ENCODE results near the gene GJB2.

Gene GJB2

DNA sequence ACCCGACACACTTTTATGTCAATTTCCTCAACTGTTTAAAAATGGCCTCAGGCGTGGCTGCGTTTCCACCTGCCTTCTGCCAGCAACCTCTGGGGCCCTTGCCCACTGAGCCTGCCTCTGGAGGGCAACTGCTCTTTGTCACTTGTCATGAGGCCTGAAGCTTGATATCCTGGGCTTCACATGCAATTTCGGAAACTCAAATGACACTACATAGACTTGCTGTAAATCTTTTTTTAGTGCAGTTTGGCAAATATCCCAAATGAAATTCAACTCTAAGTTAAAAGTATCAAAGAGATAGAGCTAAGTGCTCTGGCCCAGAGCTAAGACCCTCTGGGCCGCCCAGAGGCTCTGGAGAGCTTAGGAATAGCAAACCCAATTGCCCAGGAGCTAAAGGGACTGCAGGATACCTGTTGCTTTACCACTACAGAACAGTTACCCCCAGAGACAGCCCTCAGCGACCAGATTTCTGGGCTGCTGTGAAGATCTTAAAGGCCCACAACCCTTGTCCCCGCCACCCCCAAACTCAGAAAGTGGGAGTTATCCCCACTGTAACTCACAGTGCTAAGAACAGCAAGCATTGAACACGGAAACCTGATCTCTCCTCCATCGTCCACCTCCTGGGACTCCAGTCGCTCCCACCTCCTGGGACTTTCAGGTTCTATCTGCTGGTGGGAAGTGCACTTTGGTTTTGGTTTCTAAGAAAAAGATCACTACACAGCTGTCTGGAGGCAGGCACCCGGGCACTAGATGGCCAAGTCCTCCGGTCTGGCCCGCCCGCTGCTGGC, 51.3 kb downstream of the GJB2 start:
- no peak for DNase-seq

DNA sequence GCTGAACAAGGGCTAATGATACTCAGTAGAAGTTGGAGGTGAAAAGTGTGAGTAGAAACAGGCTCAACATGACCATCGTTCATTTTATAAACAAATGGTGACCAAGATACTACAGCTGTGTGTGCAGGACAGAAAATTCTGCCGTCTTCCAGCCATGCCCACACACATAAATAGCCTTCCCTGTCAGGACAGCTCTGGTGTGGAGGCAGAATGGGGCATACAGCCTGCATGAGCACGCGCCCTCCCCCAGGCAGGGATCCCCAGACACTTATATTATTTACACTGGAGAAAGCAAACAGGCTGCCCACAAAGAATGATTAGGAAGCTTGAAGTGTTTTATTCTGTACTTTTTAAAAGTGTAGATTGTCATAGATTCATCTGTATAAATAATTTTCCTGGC, 52.3 kb downstream of the GJB2 start:
- no peak for DNase-seq

DNA sequence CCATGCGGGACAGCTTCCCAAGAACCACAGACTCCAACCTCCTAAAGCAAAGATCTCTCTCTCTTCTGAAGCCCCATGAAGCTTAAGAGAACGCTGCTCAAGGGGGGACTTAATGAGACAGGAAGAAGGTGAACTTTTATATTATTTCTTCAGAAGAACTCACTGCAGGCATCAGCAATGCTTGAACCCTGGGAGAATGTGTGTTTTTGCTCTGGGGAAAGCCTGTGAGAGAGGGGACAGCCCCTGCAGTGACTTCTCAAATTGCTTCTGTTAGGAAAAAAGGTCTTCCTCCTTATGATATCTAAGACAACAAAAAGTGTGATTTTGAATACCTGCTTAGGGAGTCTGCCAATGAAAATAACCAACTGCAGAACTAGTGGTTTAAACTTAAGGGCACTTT, 54.9 kb downstream of the GJB2 start:
- DNase-seq, result no peak

All from activated CD4-positive, alpha-beta T cell treated with anti-CD3 and anti-CD28 coated beads, Interleukin-2, amount 50 U/mL, for 16 hours (primary cell).